SKM-1 (cell line): ENCODE results near the gene DLGAP1.

Experiments
- DNase-seq: peaks from one replicate; lab custom pipeline; 2025; ENCODE audit not compliant: unreplicated experiment; lab: John Stamatoyannopoulos, UW

DLGAP1 gene

GRCh38 chr18:3836483-3837335, 618.4 kb downstream of the DLGAP1 start:
- no peak for DNase-seq

GRCh38 chr18:3832025-3832638, 623.0 kb downstream of the DLGAP1 start:
- no peak for DNase-seq

DNA sequence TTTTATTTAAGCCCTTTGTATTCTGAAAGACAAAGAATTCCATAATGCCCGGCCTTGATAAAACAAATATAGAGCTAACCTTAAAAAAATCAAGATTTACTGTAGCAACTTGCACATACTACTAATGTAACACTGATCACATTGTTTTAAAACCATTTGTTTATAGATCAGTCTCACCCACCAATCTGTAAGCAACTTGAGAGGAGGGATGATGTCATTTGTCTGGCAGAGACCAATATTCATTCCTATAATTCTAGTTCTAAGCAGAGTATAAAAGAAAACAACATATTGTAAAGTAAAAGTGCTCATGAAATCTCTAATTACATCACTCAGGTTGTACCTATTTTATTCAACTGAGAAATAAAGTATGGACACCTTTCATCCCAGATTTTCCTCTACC, 624.5 kb downstream of the DLGAP1 start:
- no peak for DNase-seq

DNA sequence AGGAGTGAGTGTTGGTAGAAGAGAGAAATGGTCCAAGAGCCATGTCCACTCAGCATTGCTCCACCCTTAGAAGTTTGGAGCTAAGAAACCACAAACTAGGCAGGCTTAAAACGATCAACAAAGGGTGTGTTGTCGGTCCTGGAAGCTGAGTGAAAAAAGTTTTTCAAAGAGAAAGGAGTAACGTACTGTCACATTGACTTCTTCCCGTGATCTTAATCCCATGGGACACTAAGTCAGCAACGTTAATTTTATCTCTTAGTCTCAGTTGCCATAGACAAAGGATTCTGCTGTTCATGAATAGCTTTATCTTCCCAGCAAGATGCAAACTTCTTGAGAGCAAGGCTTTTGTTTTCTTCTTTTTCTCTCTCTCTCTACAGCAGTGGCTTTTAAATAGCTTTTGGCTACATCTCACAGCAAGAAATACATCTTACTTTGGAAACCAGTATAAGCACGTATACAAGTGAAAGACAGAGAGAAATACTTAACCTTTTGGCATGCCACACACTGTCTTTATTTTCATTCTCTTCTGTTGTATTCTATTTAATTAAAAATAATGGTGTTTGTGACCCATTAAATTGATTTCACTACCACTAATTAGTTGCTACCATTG, 627.8 kb downstream of the DLGAP1 start:
- no peak for DNase-seq

DNA sequence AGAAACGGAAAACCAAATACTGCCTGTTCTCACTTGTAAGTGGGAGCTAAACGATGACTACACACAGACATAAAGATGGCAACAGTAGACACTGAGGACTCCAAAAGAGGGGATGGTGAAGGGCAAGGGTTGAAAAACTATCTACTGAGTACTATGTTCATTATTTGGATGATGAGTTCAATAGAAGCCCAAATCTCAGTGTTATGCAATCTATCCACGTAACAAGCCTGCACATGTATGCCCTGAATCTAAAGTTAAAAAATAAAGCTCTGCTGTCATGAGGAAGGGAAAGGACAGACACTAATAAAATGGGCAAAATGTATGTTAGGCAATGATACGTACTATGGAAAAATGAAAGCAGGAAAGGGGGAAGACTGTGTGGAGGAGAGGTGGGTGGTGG, 629.1 kb downstream of the DLGAP1 start:
- no peak for DNase-seq

DNA sequence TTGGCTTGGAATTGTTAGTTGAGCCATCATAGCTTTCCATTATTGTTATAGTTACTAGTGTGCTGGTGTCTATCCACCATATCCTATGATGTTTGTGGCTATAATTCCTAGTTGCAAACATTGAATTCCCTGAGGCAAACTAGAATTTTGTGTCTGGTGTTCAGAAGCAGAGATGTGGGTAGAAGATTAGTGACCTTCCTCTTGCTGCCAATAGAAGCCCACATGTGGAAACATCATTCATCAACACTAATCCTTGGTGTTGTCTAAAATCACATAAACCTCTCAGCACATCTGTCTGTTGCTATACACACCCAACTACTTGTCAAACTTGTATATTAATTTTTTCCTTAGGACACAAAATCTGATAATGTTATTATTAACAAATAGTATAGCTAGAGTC, 631.0 kb downstream of the DLGAP1 start:
- DNase-seq, result no peak

GRCh38 chr18:3823073-3823472, 632.0 kb downstream of the DLGAP1 start:
- DNase-seq, result no peak

GRCh38 chr18:3821524-3821923, 633.6 kb downstream of the DLGAP1 start:
- no peak for DNase-seq

DNA sequence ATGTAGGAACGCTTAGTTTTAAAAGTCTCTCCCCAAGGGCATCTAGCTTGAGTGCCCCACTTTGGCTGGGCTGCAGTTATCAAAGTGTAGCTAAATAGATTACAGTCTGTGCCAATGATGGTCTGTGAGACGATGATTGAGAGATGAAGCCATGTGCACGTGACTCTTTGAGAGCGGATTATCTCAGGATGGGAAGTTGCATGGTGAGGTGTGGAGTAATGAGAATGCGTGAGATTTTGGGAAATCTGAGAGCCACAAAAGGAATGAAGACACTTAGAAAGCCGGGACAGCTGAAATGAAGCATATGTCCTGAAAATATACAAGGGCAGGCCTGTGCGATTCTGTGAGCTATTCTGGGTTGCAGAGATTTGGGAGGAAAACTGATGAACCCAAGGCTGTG, 635.1 kb downstream of the DLGAP1 start:
- no peak for DNase-seq

DNA sequence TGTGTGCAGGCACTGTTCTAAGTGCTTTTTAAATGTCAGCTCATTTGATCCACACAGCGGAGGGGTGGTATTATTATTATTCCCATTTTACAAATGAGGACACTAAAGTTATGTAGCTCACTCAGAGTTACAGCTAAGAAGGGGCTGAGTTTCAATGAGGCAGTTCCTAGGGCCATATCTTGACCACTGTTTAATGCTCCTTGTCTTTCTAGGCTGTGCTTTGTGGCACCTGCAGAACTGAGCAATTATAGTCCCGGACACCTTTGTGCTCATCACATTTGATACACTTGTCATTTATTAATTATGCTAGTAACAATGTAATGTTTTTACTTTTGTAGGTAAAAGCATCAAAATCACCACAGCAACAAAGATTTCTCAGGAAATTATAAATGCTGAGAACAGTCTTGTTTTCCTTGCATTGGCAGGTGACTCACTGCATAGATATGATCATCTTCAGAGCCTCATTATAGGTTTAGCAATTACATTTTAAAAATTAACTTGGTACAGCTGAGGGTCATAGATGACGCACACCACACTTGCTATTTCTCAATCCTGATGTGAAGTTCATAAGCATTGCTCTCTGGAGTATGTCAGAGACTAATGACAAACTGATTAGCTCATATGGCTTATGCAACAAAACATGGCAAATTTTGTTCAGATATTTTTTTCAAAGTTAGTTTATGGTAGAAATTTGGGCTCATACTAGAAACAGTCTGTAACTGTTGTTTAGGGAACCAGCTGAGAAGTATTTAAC, 638.3 kb downstream of the DLGAP1 start:
- DNase-seq, result no peak

DNA sequence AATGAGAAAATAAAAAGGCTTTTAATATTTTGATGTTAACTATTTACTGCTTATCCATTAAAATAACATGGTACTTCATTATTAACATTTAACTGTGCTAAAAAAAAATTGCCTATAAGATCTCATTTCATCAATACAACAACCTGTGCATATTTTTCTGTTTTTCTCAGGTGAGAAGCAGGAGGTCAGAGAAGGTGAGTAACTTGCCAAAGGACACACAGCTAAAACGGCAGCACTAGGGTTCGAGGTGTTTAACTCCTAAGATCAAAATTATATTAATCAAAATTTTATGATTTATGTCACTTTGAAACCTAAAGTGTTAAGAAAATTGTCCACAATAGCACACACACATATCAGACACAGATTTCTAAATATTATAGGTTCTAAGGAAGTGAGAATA, 639.1 kb downstream of the DLGAP1 start:
- DNase-seq, result no peak

DNA sequence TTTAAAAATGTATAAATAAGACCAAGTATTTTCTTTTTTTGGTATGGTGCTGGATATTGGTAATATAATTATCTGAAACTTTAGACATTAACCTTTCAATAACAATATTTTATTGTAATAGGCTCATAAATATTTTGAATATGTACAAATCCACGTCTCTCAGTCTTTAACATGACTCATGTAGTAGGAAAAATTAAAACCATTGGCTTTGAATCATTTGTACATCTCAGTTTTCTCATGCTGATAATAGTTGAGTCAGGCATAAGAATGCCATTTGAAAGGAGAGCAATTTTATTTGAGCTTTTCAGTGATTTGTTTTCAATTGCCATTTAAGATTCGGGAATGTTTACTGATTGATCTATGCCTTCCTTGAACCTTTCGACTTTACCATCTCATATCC, 640.3 kb downstream of the DLGAP1 start:
- no peak for DNase-seq

GRCh38 chr18:3810296-3810695, 644.8 kb downstream of the DLGAP1 start:
- DNase-seq, result no peak

- DNase-seq, result no peak
These were observed 645.9 kb downstream of the DLGAP1 start for GRCh38 chr18:3808985-3809780.

DNA sequence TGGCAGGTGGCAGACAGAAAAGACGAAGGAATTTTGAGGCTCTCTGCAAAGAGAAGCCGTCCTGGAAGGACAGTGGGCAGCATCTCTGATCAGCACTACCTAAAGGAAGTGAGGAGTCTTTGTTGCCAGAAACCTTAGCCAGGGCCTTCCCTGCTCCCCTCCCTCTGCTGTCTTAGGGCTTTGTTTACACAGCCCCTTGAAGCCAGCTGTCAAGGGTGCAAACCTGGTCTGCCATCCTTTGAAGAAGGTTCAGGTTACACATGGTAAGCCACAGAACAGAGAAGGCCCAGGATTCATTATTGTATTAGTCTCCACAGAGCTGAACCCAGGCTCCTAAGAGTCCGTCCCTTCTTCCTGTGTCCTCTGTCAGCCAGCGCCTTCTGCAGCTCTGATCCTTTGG, 648.5 kb downstream of the DLGAP1 start:
- no peak for DNase-seq

DNA sequence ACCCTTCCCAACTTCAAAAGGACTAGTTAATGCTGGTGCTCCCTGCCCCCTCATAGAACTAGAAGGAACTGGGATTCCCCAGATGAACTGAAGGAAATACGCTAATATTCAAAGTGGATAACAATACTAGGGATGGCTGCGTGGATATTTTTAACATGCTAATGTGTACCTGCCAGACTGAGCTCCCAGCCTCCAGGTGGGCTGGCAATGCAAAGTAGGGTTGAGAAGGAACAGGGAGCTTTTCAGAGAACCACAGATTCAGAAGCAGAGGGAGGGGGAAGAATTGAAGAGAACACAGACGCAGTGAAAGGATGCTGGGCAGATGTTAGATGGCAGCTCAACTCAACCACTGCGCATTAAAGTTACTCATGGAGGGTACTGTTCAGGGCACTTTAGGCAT, 650.8 kb downstream of the DLGAP1 start:
- DNase-seq, result no peak

GRCh38 chr18:3803350-3803749, 651.8 kb downstream of the DLGAP1 start:
- DNase-seq, result no peak

GRCh38 chr18:3799515-3799914, 655.6 kb downstream of the DLGAP1 start:
- DNase-seq, result no peak

DNA sequence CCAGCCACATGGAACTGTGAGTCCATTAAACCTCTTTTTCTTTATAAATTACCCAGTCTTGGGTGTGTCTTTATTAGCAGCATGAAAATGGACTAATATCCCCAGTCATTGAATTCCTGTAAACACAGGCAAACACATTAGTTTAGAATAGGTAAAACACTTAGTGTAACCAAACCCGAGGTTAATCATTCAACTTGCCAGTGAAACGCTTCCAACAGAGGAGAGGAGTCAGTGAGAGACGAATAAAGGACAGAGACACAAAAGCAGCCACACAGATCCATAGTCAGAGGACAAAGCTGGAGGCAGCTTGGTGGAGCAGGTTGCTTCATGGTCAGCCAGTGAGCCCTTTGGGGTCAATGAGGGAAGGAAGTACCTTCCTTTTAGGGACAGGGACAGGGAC, 657.1 kb downstream of the DLGAP1 start:
- no peak for DNase-seq

- no peak for DNase-seq
These were observed 658.7 kb downstream of the DLGAP1 start for GRCh38 chr18:3796434-3796833.
